GM19438 (cell line): ENCODE measurements around the gene VPS29.
"Not testable (repeated sequence)": the region's sequence is repeated elsewhere in the genome, so short reads cannot be mapped to it uniquely, and the experiment has no call there.

Experiments used
- ATAC-seq: cut with Tn5 transposase; IDR thresholded peaks from one replicate; pipeline ENCODE4 v1.9.1; 2021; ENCODE audit warnings: low read depth; ENCODE audit not compliant: unreplicated experiment

Gene VPS29

GRCh38 chr12:110501752-110502738 is at the start of gene VPS29, which contains the start of gene RAD9B:
Gene VPS29, minus strand, starts transcription at chr12:110502111. Its CDS starts 60 bp downstream, at chr12:110502051.
Gene RAD9B, plus strand, starts transcription at chr12:110502331. Its CDS starts 7 bp downstream, at chr12:110502338.
- ATAC-seq, result peak; percentile 92

- no peak for ATAC-seq
Measured at GRCh38 chr12:110550981-110551380, 49.1 kb upstream of the VPS29 start.

- ATAC-seq, result no peak
Measured at GRCh38 chr12:110549716-110550115, 47.8 kb upstream of the VPS29 start.

GRCh38 chr12:110548678-110549077 is 46.8 kb upstream of the VPS29 start:
- no peak for ATAC-seq

- ATAC-seq, result no peak
Measured at GRCh38 chr12:110547090-110547489, 45.2 kb upstream of the VPS29 start.

GRCh38 chr12:110546339-110546738 is 44.4 kb upstream of the VPS29 start:
- ATAC-seq, result no peak

GRCh38 chr12:110545812-110546211 is 43.9 kb upstream of the VPS29 start:
- no peak for ATAC-seq

- ATAC-seq, result not testable (repeated sequence)
Measured at GRCh38 chr12:110545259-110545658, 43.3 kb upstream of the VPS29 start.

- ATAC-seq, result no peak
Measured at GRCh38 chr12:110543965-110544364, 42.1 kb upstream of the VPS29 start.

- ATAC-seq, result no peak
Measured at GRCh38 chr12:110543252-110543959, 41.5 kb upstream of the VPS29 start.

GRCh38 chr12:110540048-110540447 is 38.1 kb upstream of the VPS29 start:
- no peak for ATAC-seq

- no peak for ATAC-seq
Measured at GRCh38 chr12:110538869-110539622, 37.1 kb upstream of the VPS29 start.

- no peak for ATAC-seq
Measured at GRCh38 chr12:110537605-110538409, 35.9 kb upstream of the VPS29 start.

- no peak for ATAC-seq
Measured at GRCh38 chr12:110536834-110537604, 35.1 kb upstream of the VPS29 start.

- ATAC-seq, result no peak
Measured at GRCh38 chr12:110534811-110535210, 32.9 kb upstream of the VPS29 start.

- no peak for ATAC-seq
Measured at GRCh38 chr12:110533607-110534006, 31.7 kb upstream of the VPS29 start.

GRCh38 chr12:110532644-110533043 is 30.7 kb upstream of the VPS29 start:
- no peak for ATAC-seq

GRCh38 chr12:110531741-110532333 is 29.9 kb upstream of the VPS29 start:
- ATAC-seq, result peak; percentile 80

- ATAC-seq, result no peak
Measured at GRCh38 chr12:110530511-110530910, 28.6 kb upstream of the VPS29 start.
